ENCODE measurements around the gene DNASE1.

DNA sequence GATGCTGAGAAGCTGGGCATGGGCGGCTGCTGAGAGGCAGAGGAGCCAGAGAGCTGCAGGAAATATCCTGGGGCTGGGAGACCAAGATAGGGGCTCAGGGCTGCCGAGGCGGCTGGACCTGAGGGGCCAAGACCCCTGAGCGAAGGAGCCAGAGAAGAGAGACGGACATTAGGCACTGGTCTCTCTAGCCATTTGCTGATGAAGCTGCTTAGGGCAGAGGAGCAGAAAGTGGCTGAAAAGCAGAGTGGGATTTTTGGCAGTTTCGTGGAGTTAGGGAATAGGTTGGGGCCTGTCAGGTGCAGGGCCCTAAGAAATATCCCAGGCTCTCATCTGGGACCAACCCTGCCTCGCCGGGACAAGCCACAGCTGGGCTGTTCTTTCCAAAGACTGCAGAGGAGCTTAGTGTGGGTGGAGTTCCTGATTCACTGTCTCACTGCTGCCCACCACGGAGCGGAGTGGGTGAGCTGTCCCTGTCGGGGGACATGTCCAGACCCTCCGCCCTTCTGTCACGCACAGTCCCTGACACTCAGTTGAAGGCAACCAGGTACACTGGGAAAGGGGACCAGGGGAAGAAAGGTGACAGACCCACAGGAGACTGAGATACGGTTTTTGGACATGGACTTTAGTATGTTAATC lies 11.3 kb upstream of the DNASE1 start:
- TF ChIP-seq, protein P1, sequence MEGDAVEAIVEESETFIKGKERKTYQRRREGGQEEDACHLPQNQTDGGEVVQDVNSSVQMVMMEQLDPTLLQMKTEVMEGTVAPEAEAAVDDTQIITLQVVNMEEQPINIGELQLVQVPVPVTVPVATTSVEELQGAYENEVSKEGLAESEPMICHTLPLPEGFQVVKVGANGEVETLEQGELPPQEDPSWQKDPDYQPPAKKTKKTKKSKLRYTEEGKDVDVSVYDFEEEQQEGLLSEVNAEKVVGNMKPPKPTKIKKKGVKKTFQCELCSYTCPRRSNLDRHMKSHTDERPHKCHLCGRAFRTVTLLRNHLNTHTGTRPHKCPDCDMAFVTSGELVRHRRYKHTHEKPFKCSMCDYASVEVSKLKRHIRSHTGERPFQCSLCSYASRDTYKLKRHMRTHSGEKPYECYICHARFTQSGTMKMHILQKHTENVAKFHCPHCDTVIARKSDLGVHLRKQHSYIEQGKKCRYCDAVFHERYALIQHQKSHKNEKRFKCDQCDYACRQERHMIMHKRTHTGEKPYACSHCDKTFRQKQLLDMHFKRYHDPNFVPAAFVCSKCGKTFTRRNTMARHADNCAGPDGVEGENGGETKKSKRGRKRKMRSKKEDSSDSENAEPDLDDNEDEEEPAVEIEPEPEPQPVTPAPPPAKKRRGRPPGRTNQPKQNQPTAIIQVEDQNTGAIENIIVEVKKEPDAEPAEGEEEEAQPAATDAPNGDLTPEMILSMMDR (IDR thresholded peaks at IDR 0.05), result no peak
- TF ChIP-seq POLR2A (IDR thresholded peaks at IDR 0.05), result no peak

Data from stomach (tissue), 4 donors.